GM12878 (cell line): ENCODE results near the gene CTIF. TPM values are rescaled to one million over a fixed set of nuclear protein-coding genes. Genes with fewer than 3 reads are reported as not detected.

Experiments used
- ATAC-seq: fragments of 200-7000 bp; cut with Tn5 transposase; 3 replicates; pipeline ENCODE4 v1.9.1; 2020; ENCODE audit warnings: mild to moderate bottlenecking, moderate library complexity
- BruUV-seq: library from RNA; stranded (reverse); fragments of 400-500 nt; replicated peaks from 2 replicates; lab custom pipeline; 2021; lab: Mats Ljungman, UMichigan
- CTCF ChIA-PET: fragments of 300-600 bp; sonication (Branson Sonifier 250); formaldehyde crosslinking; extraction: SDS; loops from one replicate; lab custom pipeline; 2021; ENCODE audit warnings: inconsistent platforms; lab: Yijun Ruan, JAX
- POLR2A ChIA-PET: fragments of 350-600 bp; formaldehyde crosslinking; extraction: SDS; loops from one replicate; lab custom pipeline; 2021; ENCODE audit warnings: inconsistent platforms; lab: Charles Lee
- RAD21 ChIA-PET: fragments of 300-600 bp; sonication (Branson Sonifier 250); formaldehyde crosslinking; loops from one replicate; lab custom pipeline; 2023; ENCODE audit warnings: antibody characterized with exemption; ENCODE audit not compliant: unreplicated experiment; lab: Charles Lee
- SMC1A ChIA-PET: fragments of 300-600 bp; sonication (Branson Sonifier 250); formaldehyde crosslinking; loops from one replicate; lab custom pipeline; 2023; ENCODE audit not compliant: unreplicated experiment, uncharacterized antibody; lab: Charles Lee
- DNase-seq: peaks from one replicate; pipeline ENCODE4 v3.0.0-alpha.2; 2011; ENCODE audit warnings: low read depth, low spot score
- FAIRE-seq: peaks from 3 replicates; lab custom pipeline; 2011; peaks lifted over from hg19 to GRCh38; lab: Jason Lieb, UNC
- H2AFZ ChIP-seq: 2 replicates; pipeline ENCODE4 v1.6.0; 2011; ENCODE audit warnings: low read depth, low read length, control low read depth; ENCODE audit not compliant: control insufficient read depth
- H3K27ac ChIP-seq: 2 replicates; pipeline ENCODE4 v1.5.1; 2011; ENCODE audit warnings: control low read depth; ENCODE audit not compliant: control insufficient read depth, insufficient read depth
- H3K27me3 ChIP-seq, 2 experiments: replicated peaks in 1 of 2; 2 replicates each; pipeline versions ENCODE4 v1.6.0 to v1.6.1; 2011; ENCODE audit warnings: low read length in 1 of 2; ENCODE audit not compliant: control insufficient read depth in 2 of 2, insufficient read depth in 2 of 2
- H3K36me3 ChIP-seq, 2 experiments: 2 replicates each; pipeline ENCODE4 v1.5.1; 2011; ENCODE audit warnings: low read length in 1 of 2; ENCODE audit not compliant: control insufficient read depth in 2 of 2, insufficient read depth in 2 of 2
- H3K4me1 ChIP-seq: 2 replicates; pipeline ENCODE4 v1.6.1; 2011; ENCODE audit warnings: mild to moderate bottlenecking, low read length, moderate library complexity, mixed read lengths; ENCODE audit not compliant: control insufficient read depth, insufficient read depth
- H3K4me2 ChIP-seq: 2 replicates; pipeline ENCODE4 v1.6.0; 2011; ENCODE audit warnings: control low read depth; ENCODE audit not compliant: control insufficient read depth, insufficient read depth
- H3K4me3 ChIP-seq: fragments of 200-600 bp; sonication (generic); 2 replicates; pipeline ENCODE4 v1.5.1; 2016
- H3K79me2 ChIP-seq: 2 replicates; pipeline ENCODE4 v1.6.0; 2011; ENCODE audit warnings: low read length; ENCODE audit not compliant: control insufficient read depth, insufficient read depth
- H3K9ac ChIP-seq: 2 replicates; pipeline ENCODE4 v1.8.0; 2011; ENCODE audit warnings: low read length, control low read depth, mixed read lengths; ENCODE audit not compliant: control insufficient read depth, insufficient read depth
- H3K9me3 ChIP-seq: replicated peaks from 3 replicates; pipeline ENCODE4 v1.5.1; 2011; ENCODE audit warnings: mild to moderate bottlenecking, low read length; ENCODE audit not compliant: control insufficient read depth, insufficient read depth
- H4K20me1 ChIP-seq: 2 replicates; pipeline ENCODE4 v1.6.0; 2011; ENCODE audit not compliant: control insufficient read depth, insufficient read depth
- ASH2L ChIP-seq: fragments of 300-600, 200-600 bp; sonication (generic); IDR thresholded peaks from 2 replicates; pipeline ENCODE4 v1.6.1; 2017; ENCODE audit warnings: low read depth, mild to moderate bottlenecking, borderline replicate concordance
- E2F4 ChIP-seq: IDR thresholded peaks from 2 replicates; pipeline ENCODE4 v1.6.1; 2012; ENCODE audit warnings: low read depth, low read length, improper control_type of control experiment
- FOXM1 ChIP-seq: IDR thresholded peaks from 2 replicates; pipeline ENCODE4 v1.6.1; 2012; ENCODE audit warnings: low read depth, mild to moderate bottlenecking, inconsistent platforms, low read length, moderate library complexity
- IKZF1 ChIP-seq: fragments of 450-650 bp; conservative IDR thresholded peaks from 2 replicates; pipeline ENCODE4 v1.6.1; 2017; ENCODE audit warnings: antibody characterized with exemption, mild to moderate bottlenecking
- LARP7 ChIP-seq: fragments of 450-650 bp; IDR thresholded peaks from 2 replicates; pipeline ENCODE4 v1.6.1; 2017; ENCODE audit warnings: mild to moderate bottlenecking
- PAX8 ChIP-seq: fragments of 450-650 bp; IDR thresholded peaks from 2 replicates; pipeline ENCODE4 v1.6.1; 2017; ENCODE audit warnings: mild to moderate bottlenecking, moderate library complexity
- RELA ChIP-seq: fragments of 450-650 bp; IDR thresholded peaks from 2 replicates; pipeline ENCODE4 v1.8.0; 2014; ENCODE audit warnings: borderline replicate concordance; ENCODE audit not compliant: partially characterized antibody
- SIN3A ChIP-seq: IDR thresholded peaks from 2 replicates; pipeline ENCODE4 v1.6.1; 2012; ENCODE audit warnings: low read depth, low read length, improper control_type of control experiment
- WGBS: methylation state at CpG from one replicate; pipeline ENCODE4 v1.1.6; 2016; ENCODE audit warnings: low lambda C conversion rate; ENCODE audit not compliant: insufficient replicate concordance, insufficient coverage; ENCODE audit errors: missing lambda C conversion rate; 5-methylcytosine and 5-hydroxymethylcytosine counted together
- in situ Hi-C: fragments of 300-500 bp; cut with MboI; formaldehyde crosslinking; loops from 9 replicates; pipeline ENCODE4 v1.14.3; 2018; ENCODE audit warnings: mixed read lengths
- intact Hi-C: fragments of 100-400 bp; cut with micrococcal nuclease; formaldehyde crosslinking; loops from one replicate; pipeline ENCODE4 v1.14.2; 2022; ENCODE audit not compliant: unreplicated experiment
- polyA plus RNA-seq, 11 experiments: library from polyadenylated mRNA; depleted of rRNA in 4 of 11; unstranded in 6 of 11; stranded (reverse) in 5 of 11; fragments of >200 nt; fragmentation: Nextera tagmentation in 4 of 11; fragmentation: Illumina TruSeq in 1 of 11; extraction: Ambion mirVana in 4 of 11; extraction: Trizol in 1 of 11; gene quantifications; 1 replicate in 1 of 11; 2 replicates in 10 of 11; pipeline versions ENCODE4 v1.2.1 to v1.2.3, GENCODE V29; 2011 to 2016; ENCODE audit warnings: inconsistent platforms in 2 of 11, missing spikeins in 2 of 11, low read depth in 1 of 11
- total RNA-seq, 4 experiments: library from RNA; depleted of rRNA in 3 of 4; stranded (reverse); fragments of >200 nt in 3 of 4; fragmentation: Illumina TruSeq in 1 of 4; extraction: Trizol in 1 of 4; gene quantifications; 2 replicates each; pipeline versions ENCODE4 v1.2.1 to v1.2.3, GENCODE V29; 2013 to 2021
- TF ChIP-seq, protein P1 (sequence below): IDR thresholded peaks from 2 replicates; pipeline ENCODE4 v1.6.1; 2011; ENCODE audit warnings: borderline replicate concordance, low read depth, mild to moderate bottlenecking, moderate library complexity, mixed read lengths, low read length; ENCODE audit not compliant: insufficient read depth; ENCODE audit errors: extremely low read length
- TF ChIP-seq, protein P2 (sequence below): fragments of 450-650 bp; formaldehyde crosslinking; IDR thresholded peaks from 2 replicates; pipeline ENCODE4 v1.5.0; 2022; ENCODE audit warnings: mild to moderate bottlenecking, missing genetic modification characterization
- TF ChIP-seq, protein P3 (sequence below): IDR thresholded peaks from 2 replicates; pipeline ENCODE4 v1.6.1; 2012; ENCODE audit warnings: low read depth, low read length, improper control_type of control experiment

Gene CTIF
- total and polyA plus RNA-seq, 10 of the 15 experiments (the other 5 are each of a cell fraction or from before 2014, with no cell fraction given), result 0.06 to 11.6 (median 2.5) TPM

DNA sequence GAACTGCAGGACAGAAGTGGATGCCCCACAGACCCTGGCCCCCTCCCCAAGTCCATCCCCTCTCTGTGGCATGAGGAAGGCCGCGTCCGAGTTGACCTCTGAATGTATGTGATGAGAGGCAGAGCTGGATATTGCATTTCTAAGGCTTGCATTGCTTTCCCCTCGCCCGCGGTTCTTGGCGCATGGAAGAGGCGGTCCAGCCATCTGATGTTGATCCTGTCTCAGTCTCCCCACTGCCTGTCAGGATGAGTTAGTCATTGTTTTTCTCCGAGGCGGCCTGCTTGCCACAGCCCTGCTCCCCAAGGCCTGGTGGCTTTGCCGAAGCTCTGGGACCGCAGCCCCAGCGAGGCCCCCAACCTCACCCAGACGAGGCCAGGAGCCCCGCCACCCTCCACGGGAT is 323.3 kb downstream of the CTIF start:
- no peak for DNase-seq
- H4K20me1 ChIP-seq, result no peaks in the 10 kb centered on the region
- RAD21 ChIA-PET, result no interaction called here
- H3K27ac ChIP-seq, result no peak overlapping the region
- H3K4me1 ChIP-seq, result peaks cover 4% of the 10 kb centered on the region; the same call in 1 of the 2 replicates
- no peak overlapping the region for H3K4me2 ChIP-seq
- no peaks in the 10 kb centered on the region; a peak in 1 of 4 replicates for H3K36me3 ChIP-seq
- in situ Hi-C loops (no loop called here), intact Hi-C loops (no loop called here)
- H3K27me3 ChIP-seq, result no peaks in the 10 kb centered on the region
- WGBS, result 86% methylated on average over 14 of the region's 16 CpGs
- H3K4me3 ChIP-seq, result no peak overlapping the region
- FAIRE-seq, result no peak
- H3K9me3 ChIP-seq, result peaks cover 4% of the 10 kb centered on the region; the same call in 1 of the 3 replicates
- H3K9ac ChIP-seq, result no peak overlapping the region
- SMC1A ChIA-PET, result interaction anchor here (1.4 kb wide), 1 partner anchor 41 kb away, joined by 5 read pairs; no protein-coding TSS in a partner anchor
- CTCF ChIA-PET, result no interaction called here
- POLR2A ChIA-PET, result interaction anchor here (0.5 kb wide), 1 partner anchor 426 kb away, joined by 3 read pairs; no protein-coding TSS in a partner anchor
- no peaks in the 10 kb centered on the region for H3K79me2 ChIP-seq
- no peak for ATAC-seq
- no peak overlapping the region for H2AFZ ChIP-seq
- BruUV-seq, result no TSS peak
- TF ChIP-seq SIN3A, result no peak
- TF ChIP-seq LARP7, result no peak
- TF ChIP-seq, protein P1, sequence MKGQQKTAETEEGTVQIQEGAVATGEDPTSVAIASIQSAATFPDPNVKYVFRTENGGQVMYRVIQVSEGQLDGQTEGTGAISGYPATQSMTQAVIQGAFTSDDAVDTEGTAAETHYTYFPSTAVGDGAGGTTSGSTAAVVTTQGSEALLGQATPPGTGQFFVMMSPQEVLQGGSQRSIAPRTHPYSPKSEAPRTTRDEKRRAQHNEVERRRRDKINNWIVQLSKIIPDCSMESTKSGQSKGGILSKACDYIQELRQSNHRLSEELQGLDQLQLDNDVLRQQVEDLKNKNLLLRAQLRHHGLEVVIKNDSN, result no peak

DNA sequence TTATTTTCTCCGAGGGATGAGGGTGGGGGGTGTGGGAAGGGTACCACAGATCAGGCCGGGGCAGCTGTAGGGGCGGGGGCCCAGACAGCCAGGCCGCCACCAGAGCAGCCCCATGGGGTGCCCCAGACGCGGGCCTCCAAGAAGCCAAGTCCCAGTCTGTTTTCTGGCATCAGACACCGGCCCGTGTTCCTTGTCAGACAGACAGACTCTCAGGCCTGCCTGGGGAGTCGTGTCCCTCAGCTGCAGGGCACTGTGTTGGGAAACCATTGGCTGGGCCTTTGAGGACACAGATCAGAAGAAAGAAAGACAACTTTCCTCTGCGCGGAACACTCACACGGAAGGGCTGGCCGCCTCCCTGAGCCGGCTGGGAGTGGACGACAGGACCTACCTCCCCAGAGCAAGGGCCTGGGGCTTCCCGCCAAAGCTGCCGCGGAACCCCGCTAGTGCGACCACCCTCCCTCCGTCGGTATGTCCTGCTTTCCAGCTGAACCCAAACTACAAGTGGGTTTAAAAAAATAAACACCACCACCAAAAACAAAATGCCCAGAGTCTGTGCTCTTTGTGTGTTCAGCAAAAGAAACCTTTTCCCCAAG is 323.9 kb downstream of the CTIF start:
- ChIA-PET POLR2A (no interaction called here), CTCF (interaction anchor here (0.8 kb wide), 1 partner anchor 12 kb away, joined by 3 read pairs; no protein-coding TSS in a partner anchor), SMC1A (interaction anchor here (1.1 to 1.4 kb wide), 2 partner anchors 19 to 41 kb away, joined by 3 to 5 read pairs; no protein-coding TSS in a partner anchor), RAD21 (no interaction called here)
- intact Hi-C loops (no loop called here), in situ Hi-C loops (no loop called here)
- Histone ChIP-seq H3K79me2 (no peaks in the 10 kb centered on the region), H3K36me3 (no peaks in the 10 kb centered on the region; a peak in 1 of 4 replicates), H4K20me1 (no peaks in the 10 kb centered on the region), H3K4me1 (peaks cover 8% of the 10 kb centered on the region), H3K27ac (no peak overlapping the region), H3K9ac (no peak overlapping the region), H3K9me3 (peaks cover 4% of the 10 kb centered on the region; the same call in 1 of the 3 replicates), H2AFZ (no peak overlapping the region), H3K4me3 (no peak overlapping the region), H3K4me2 (no peak overlapping the region), H3K27me3 (no peaks in the 10 kb centered on the region)
- no peak for ATAC-seq
- WGBS, result 95% methylated on average over 21 of the region's 22 CpGs
- DNase-seq, result no peak
- no TSS peak for BruUV-seq
- no peak for FAIRE-seq
- no peak for TF ChIP-seq RELA
- TF ChIP-seq IKZF1, result no peak
- no peak for TF ChIP-seq PAX8
- no peak for TF ChIP-seq E2F4
- TF ChIP-seq ASH2L, result no peak
- TF ChIP-seq FOXM1, result no peak
- TF ChIP-seq, protein P2, sequence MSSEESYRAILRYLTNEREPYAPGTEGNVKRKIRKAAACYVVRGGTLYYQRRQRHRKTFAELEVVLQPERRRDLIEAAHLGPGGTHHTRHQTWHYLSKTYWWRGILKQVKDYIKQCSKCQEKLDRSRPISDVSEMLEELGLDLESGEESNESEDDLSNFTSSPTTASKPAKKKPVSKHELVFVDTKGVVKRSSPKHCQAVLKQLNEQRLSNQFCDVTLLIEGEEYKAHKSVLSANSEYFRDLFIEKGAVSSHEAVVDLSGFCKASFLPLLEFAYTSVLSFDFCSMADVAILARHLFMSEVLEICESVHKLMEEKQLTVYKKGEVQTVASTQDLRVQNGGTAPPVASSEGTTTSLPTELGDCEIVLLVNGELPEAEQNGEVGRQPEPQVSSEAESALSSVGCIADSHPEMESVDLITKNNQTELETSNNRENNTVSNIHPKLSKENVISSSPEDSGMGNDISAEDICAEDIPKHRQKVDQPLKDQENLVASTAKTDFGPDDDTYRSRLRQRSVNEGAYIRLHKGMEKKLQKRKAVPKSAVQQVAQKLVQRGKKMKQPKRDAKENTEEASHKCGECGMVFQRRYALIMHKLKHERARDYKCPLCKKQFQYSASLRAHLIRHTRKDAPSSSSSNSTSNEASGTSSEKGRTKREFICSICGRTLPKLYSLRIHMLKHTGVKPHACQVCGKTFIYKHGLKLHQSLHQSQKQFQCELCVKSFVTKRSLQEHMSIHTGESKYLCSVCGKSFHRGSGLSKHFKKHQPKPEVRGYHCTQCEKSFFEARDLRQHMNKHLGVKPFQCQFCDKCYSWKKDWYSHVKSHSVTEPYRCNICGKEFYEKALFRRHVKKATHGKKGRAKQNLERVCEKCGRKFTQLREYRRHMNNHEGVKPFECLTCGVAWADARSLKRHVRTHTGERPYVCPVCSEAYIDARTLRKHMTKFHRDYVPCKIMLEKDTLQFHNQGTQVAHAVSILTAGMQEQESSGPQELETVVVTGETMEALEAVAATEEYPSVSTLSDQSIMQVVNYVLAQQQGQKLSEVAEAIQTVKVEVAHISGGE (CRISPR knock-in tag), result no peak
- TF ChIP-seq, protein P3, sequence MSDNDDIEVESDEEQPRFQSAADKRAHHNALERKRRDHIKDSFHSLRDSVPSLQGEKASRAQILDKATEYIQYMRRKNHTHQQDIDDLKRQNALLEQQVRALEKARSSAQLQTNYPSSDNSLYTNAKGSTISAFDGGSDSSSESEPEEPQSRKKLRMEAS, result no peak
